Measurements from ENCODE around the gene KIF2A.

Gene KIF2A

DNA sequence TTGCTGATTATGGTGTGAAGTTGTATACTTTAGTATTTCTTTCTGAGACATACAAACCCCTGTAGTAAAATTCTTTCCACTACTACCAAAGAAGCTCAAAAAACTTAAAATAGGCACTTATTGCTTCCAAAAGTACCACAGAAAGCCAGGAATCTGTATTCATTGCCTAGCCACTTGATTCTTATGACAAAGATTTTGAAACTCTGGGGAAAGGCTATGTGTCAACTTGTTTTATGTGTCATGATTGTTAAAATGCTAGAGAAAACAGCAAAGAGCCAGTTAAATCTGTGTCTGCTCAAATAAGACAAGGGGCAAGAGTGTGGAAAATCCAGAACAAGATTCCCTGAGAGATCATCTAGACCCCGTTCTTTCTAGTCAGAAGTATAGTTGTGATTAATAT is 6.0 kb downstream of the KIF2A start:
- Histone ChIP-seq H3K27me3 (replicated peaks in 2 of 5; ENCODE audit: control insufficient read depth in 4 of 5, insufficient read depth in 5 of 5, low read length in 4 of 5) (no peaks in the 10 kb centered on the region), H3K9me3 (ENCODE audit: control extremely low read depth in 1 of 5, control insufficient read depth in 4 of 5, insufficient read depth in 2 of 5, low read depth in 1 of 5, low read length in 4 of 5) (no peaks in the 10 kb centered on the region), H3K36me3 (ENCODE audit: control insufficient read depth in 4 of 4, insufficient read depth in 4 of 4, low read length in 3 of 4) (peaks cover 0 to 10% (median 3%) of the 10 kb centered on the region in 4 experiments), H3K4me1 (ENCODE audit: control extremely low read depth in 1 of 4, control insufficient read depth in 4 of 4, insufficient read depth in 4 of 4, low read length in 3 of 4) (peaks cover 13 to 64% (median 26%) of the 10 kb centered on the region in 4 experiments), H3K27ac (ENCODE audit: insufficient read depth in 1 of 2, low read depth in 1 of 2, low read length in 2 of 2, poor library complexity in 1 of 2, severe bottlenecking in 2 of 2) (peak overlapping the region in 1 of 2 experiments; percentile 20), H3K4me3 (ENCODE audit: control insufficient read depth in 1 of 7, extremely low read depth in 1 of 7, insufficient read depth in 4 of 7, low read depth in 2 of 7, low read length in 6 of 7) (no peak overlapping the region)
- CTCF ChIA-PET = interaction anchor here (1.6 kb wide), 1 partner anchor 21 kb away, joined by 6 read pairs; no protein-coding TSS in a partner anchor
- POLR2A ChIA-PET = no interaction called here
- no CpG with 5 or more reads among the region's 1 CpG for WGBS (ENCODE audit: insufficient coverage)
- no peak for DNase-seq

GRCh38 chr5:62312674-62313073 is 6.7 kb downstream of the KIF2A start:
- Histone ChIP-seq H3K4me3 (ENCODE audit: control insufficient read depth in 1 of 7, extremely low read depth in 1 of 7, insufficient read depth in 4 of 7, low read depth in 2 of 7, low read length in 6 of 7) (no peak overlapping the region), H3K4me1 (ENCODE audit: control extremely low read depth in 1 of 4, control insufficient read depth in 4 of 4, insufficient read depth in 4 of 4, low read length in 3 of 4) (peaks cover 12 to 58% (median 21%) of the 10 kb centered on the region in 4 experiments), H3K9me3 (ENCODE audit: control extremely low read depth in 1 of 5, control insufficient read depth in 4 of 5, insufficient read depth in 2 of 5, low read depth in 1 of 5, low read length in 4 of 5) (no peaks in the 10 kb centered on the region), H3K27ac (ENCODE audit: insufficient read depth in 1 of 2, low read depth in 1 of 2, low read length in 2 of 2, poor library complexity in 1 of 2, severe bottlenecking in 2 of 2) (no peak overlapping the region), H3K36me3 (ENCODE audit: control insufficient read depth in 4 of 4, insufficient read depth in 4 of 4, low read length in 3 of 4) (peaks cover 0 to 10% (median 3%) of the 10 kb centered on the region in 4 experiments), H3K27me3 (replicated peaks in 2 of 5; ENCODE audit: control insufficient read depth in 4 of 5, insufficient read depth in 5 of 5, low read length in 4 of 5) (no peaks in the 10 kb centered on the region)
- ChIA-PET CTCF (interaction anchor here (1.6 kb wide), 1 partner anchor 20 kb away, joined by 6 read pairs; no protein-coding TSS in a partner anchor), POLR2A (no interaction called here)
- WGBS (ENCODE audit: insufficient coverage) = no CpG with 5 or more reads among the region's 1 CpG
- DNase-seq = no peak

GRCh38 chr5:62314213-62314830 is 8.3 kb downstream of the KIF2A start:
- no peak overlapping the region for H3K27ac ChIP-seq (ENCODE audit: insufficient read depth in 1 of 2, low read depth in 1 of 2, low read length in 2 of 2, poor library complexity in 1 of 2, severe bottlenecking in 2 of 2)
- CTCF ChIA-PET = interaction anchor here (1.1 kb wide), 1 partner anchor 8 kb away, joined by 3 read pairs; the partner anchor contains the start of gene KIF2A
- H3K4me3 ChIP-seq (ENCODE audit: control insufficient read depth in 1 of 7, extremely low read depth in 1 of 7, insufficient read depth in 4 of 7, low read depth in 2 of 7, low read length in 6 of 7) = no peak overlapping the region

GRCh38 chr5:62315376-62316175 is 9.6 kb downstream of the KIF2A start:
- DNase-seq = no peak
- Histone ChIP-seq H3K27ac (ENCODE audit: insufficient read depth in 1 of 2, low read depth in 1 of 2, low read length in 2 of 2, poor library complexity in 1 of 2, severe bottlenecking in 2 of 2) (peak overlapping the region in 1 of 2 experiments; percentile 31), H3K4me1 (ENCODE audit: control extremely low read depth in 1 of 4, control insufficient read depth in 4 of 4, insufficient read depth in 4 of 4, low read length in 3 of 4) (peaks cover 5 to 50% (median 16%) of the 10 kb centered on the region in 4 experiments), H3K36me3 (ENCODE audit: control insufficient read depth in 4 of 4, insufficient read depth in 4 of 4, low read length in 3 of 4) (peaks cover 0 to 4% (median 2%) of the 10 kb centered on the region in 4 experiments), H3K27me3 (replicated peaks in 2 of 5; ENCODE audit: control insufficient read depth in 4 of 5, insufficient read depth in 5 of 5, low read length in 4 of 5) (no peaks in the 10 kb centered on the region), H3K9me3 (ENCODE audit: control extremely low read depth in 1 of 5, control insufficient read depth in 4 of 5, insufficient read depth in 2 of 5, low read depth in 1 of 5, low read length in 4 of 5) (no peaks in the 10 kb centered on the region), H3K4me3 (ENCODE audit: control insufficient read depth in 1 of 7, extremely low read depth in 1 of 7, insufficient read depth in 4 of 7, low read depth in 2 of 7, low read length in 6 of 7) (no peak overlapping the region)
- ChIA-PET POLR2A (no interaction called here), CTCF (interaction anchor here (0.9 kb wide), 1 partner anchor 28 kb away, joined by 3 read pairs; no protein-coding TSS in a partner anchor)
- WGBS (ENCODE audit: insufficient coverage) = 75% methylated on average over 1 of the region's 2 CpGs

More at GRCh38 chr5:62314213-62314830, 8.3 kb downstream of the KIF2A start:
- Histone ChIP-seq H3K9me3 (ENCODE audit: control extremely low read depth in 1 of 5, control insufficient read depth in 4 of 5, insufficient read depth in 2 of 5, low read depth in 1 of 5, low read length in 4 of 5) (no peaks in the 10 kb centered on the region), H3K27me3 (replicated peaks in 2 of 5; ENCODE audit: control insufficient read depth in 4 of 5, insufficient read depth in 5 of 5, low read length in 4 of 5) (no peaks in the 10 kb centered on the region), H3K36me3 (ENCODE audit: control insufficient read depth in 4 of 4, insufficient read depth in 4 of 4, low read length in 3 of 4) (peaks cover 0 to 8% (median 3%) of the 10 kb centered on the region in 4 experiments), H3K4me1 (ENCODE audit: control extremely low read depth in 1 of 4, control insufficient read depth in 4 of 4, insufficient read depth in 4 of 4, low read length in 3 of 4) (peaks cover 5 to 51% (median 16%) of the 10 kb centered on the region in 4 experiments)
- no peak for DNase-seq
- WGBS (ENCODE audit: insufficient coverage) = no CpG with 5 or more reads among the region's 2 CpGs
- POLR2A ChIA-PET = no interaction called here

- ChIA-PET CTCF (no interaction called here), POLR2A (interaction anchor here (0.6 kb wide), 1 partner anchor 53 kb away, joined by 3 read pairs; no protein-coding TSS in a partner anchor)
- Histone ChIP-seq H3K4me3 (ENCODE audit: control insufficient read depth in 1 of 7, extremely low read depth in 1 of 7, insufficient read depth in 4 of 7, low read depth in 2 of 7, low read length in 6 of 7) (no peak overlapping the region), H3K27ac (ENCODE audit: insufficient read depth in 1 of 2, low read depth in 1 of 2, low read length in 2 of 2, poor library complexity in 1 of 2, severe bottlenecking in 2 of 2) (peak overlapping the region in 1 of 2 experiments; percentile 31), H3K9me3 (ENCODE audit: control extremely low read depth in 1 of 5, control insufficient read depth in 4 of 5, insufficient read depth in 2 of 5, low read depth in 1 of 5, low read length in 4 of 5) (no peaks in the 10 kb centered on the region), H3K36me3 (ENCODE audit: control insufficient read depth in 4 of 4, insufficient read depth in 4 of 4, low read length in 3 of 4) (peaks cover 0 to 4% (median 2%) of the 10 kb centered on the region in 4 experiments), H3K4me1 (ENCODE audit: control extremely low read depth in 1 of 4, control insufficient read depth in 4 of 4, insufficient read depth in 4 of 4, low read length in 3 of 4) (peaks cover 5 to 44% (median 14%) of the 10 kb centered on the region in 4 experiments), H3K27me3 (replicated peaks in 2 of 5; ENCODE audit: control insufficient read depth in 4 of 5, insufficient read depth in 5 of 5, low read length in 4 of 5) (no peaks in the 10 kb centered on the region)
- DNase-seq = no peak
- 50% methylated on average over 1 of the region's 2 CpGs for WGBS (ENCODE audit: insufficient coverage)
Measured at GRCh38 chr5:62316176-62316502, 10.1 kb downstream of the KIF2A start.

DNA sequence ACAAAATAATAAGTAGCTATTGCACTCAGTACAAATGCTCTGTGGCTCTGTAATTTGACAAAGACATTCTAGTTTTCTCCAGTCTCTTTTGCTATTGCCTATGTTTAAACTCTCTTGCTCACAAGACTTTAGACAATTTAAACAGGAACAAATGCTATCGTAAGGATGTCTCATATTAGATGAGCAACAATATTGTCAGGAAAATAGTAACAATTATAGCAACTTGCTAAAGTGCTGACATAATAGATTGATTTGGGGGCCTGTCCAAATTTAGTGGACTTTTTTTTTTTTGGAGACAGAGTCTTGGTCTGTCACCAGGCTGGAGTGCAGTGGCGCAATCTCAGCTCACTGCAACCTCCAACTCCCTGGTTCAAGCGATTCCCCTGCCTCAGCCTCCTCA is 11.8 kb downstream of the KIF2A start:
- Histone ChIP-seq H3K36me3 (ENCODE audit: control insufficient read depth in 4 of 4, insufficient read depth in 4 of 4, low read length in 3 of 4) (peaks cover 2 to 12% (median 7%) of the 10 kb centered on the region in 4 experiments), H3K27ac (ENCODE audit: insufficient read depth in 1 of 2, low read depth in 1 of 2, low read length in 2 of 2, poor library complexity in 1 of 2, severe bottlenecking in 2 of 2) (no peak overlapping the region), H3K4me1 (ENCODE audit: control extremely low read depth in 1 of 4, control insufficient read depth in 4 of 4, insufficient read depth in 4 of 4, low read length in 3 of 4) (peaks cover 0 to 36% (median 8%) of the 10 kb centered on the region in 4 experiments), H3K9me3 (ENCODE audit: control extremely low read depth in 1 of 5, control insufficient read depth in 4 of 5, insufficient read depth in 2 of 5, low read depth in 1 of 5, low read length in 4 of 5) (no peaks in the 10 kb centered on the region), H3K4me3 (ENCODE audit: control insufficient read depth in 1 of 7, extremely low read depth in 1 of 7, insufficient read depth in 4 of 7, low read depth in 2 of 7, low read length in 6 of 7) (no peak overlapping the region), H3K27me3 (replicated peaks in 2 of 5; ENCODE audit: control insufficient read depth in 4 of 5, insufficient read depth in 5 of 5, low read length in 4 of 5) (no peaks in the 10 kb centered on the region)
- no CpG with 5 or more reads among the region's 3 CpGs for WGBS (ENCODE audit: insufficient coverage)
- POLR2A ChIA-PET = no interaction called here
- CTCF ChIA-PET = interaction anchor here (1.2 to 1.7 kb wide), 3 partner anchors 9 to 93 kb away, joined by 5 to 7 read pairs (median 5); no protein-coding TSS in a partner anchor
- DNase-seq = no peak
